ACC112 (cell line): Measurements from ENCODE around the gene CROCC2.
"Not testable (repeated sequence)": the region's sequence is repeated elsewhere in the genome, so short reads cannot be mapped to it uniquely, and the experiment has no call there.

Experiments
- H2AFZ ChIP-seq: fragments of 200-600 bp; sonication (generic); one replicate; pipeline ENCODE4 v1.6.0; 2017; ENCODE audit warnings: antibody characterized with exemption, low read length; ENCODE audit not compliant: unreplicated experiment
- H3K27ac ChIP-seq: fragments of 200-600 bp; sonication (generic); 2 replicates; pipeline ENCODE4 v1.5.1; 2014; ENCODE audit warnings: low read depth, mild to moderate bottlenecking, antibody characterized with exemption, low read length, moderate library complexity
- H3K27me3 ChIP-seq: fragments of 200-600 bp; sonication (generic); 2 replicates; pipeline ENCODE4 v1.6.1; 2014; ENCODE audit warnings: mild to moderate bottlenecking, antibody characterized with exemption, low read length, moderate library complexity, mixed read lengths; ENCODE audit not compliant: insufficient read depth
- H3K36me3 ChIP-seq: fragments of 200-600 bp; sonication (generic); 2 replicates; pipeline ENCODE4 v1.6.1; 2016; ENCODE audit warnings: mild to moderate bottlenecking, antibody characterized with exemption, low read length, moderate library complexity, mixed read lengths; ENCODE audit not compliant: insufficient read depth
- H3K4me1 ChIP-seq: fragments of 200-600 bp; sonication (generic); one replicate; pipeline ENCODE4 v1.6.1; 2016; ENCODE audit warnings: low read length, mixed read lengths; ENCODE audit not compliant: insufficient read depth, unreplicated experiment, control insufficient read depth
- H3K4me3 ChIP-seq: fragments of 200-600 bp; sonication (generic); 2 replicates; pipeline ENCODE4 v1.5.1; 2014; ENCODE audit warnings: mild to moderate bottlenecking, low read depth, low read length
- H3K79me2 ChIP-seq: fragments of 200-600 bp; sonication (generic); one replicate; pipeline ENCODE4 v1.6.0; 2016; ENCODE audit warnings: low read length; ENCODE audit not compliant: control insufficient read depth, unreplicated experiment, insufficient read depth

The CROCC2 gene

GRCh38 chr2:240966906-240967680, 61.0 kb downstream of the CROCC2 start:
- H3K36me3 ChIP-seq: no peaks in the 10 kb centered on the region
- no peaks in the 10 kb centered on the region for H3K4me1 ChIP-seq
- no peak overlapping the region for H2AFZ ChIP-seq
- H3K27ac ChIP-seq: no peak overlapping the region
- H3K79me2 ChIP-seq: no peaks in the 10 kb centered on the region
- no peak overlapping the region for H3K4me3 ChIP-seq
- H3K27me3 ChIP-seq: peaks cover 6% of the 10 kb centered on the region; the same call in 1 of the 2 replicates

- Histone ChIP-seq H3K4me1 (no peaks in the 10 kb centered on the region), H3K4me3 (no peak overlapping the region), H3K36me3 (no peaks in the 10 kb centered on the region), H3K27ac (no peak overlapping the region), H3K79me2 (no peaks in the 10 kb centered on the region), H3K27me3 (peaks cover 14% of the 10 kb centered on the region), H2AFZ (no peak overlapping the region)
Observed at GRCh38 chr2:240967681-240968621, 61.8 kb downstream of the CROCC2 start.

GRCh38 chr2:240968731-240969624, 62.8 kb downstream of the CROCC2 start:
- Histone ChIP-seq H3K79me2 (no peaks in the 10 kb centered on the region), H3K4me3 (no peak overlapping the region), H3K36me3 (no peaks in the 10 kb centered on the region), H3K4me1 (no peaks in the 10 kb centered on the region), H3K27me3 (peaks cover 23% of the 10 kb centered on the region), H3K27ac (no peak overlapping the region), H2AFZ (no peak overlapping the region)

- no peaks in the 10 kb centered on the region for H3K36me3 ChIP-seq
- no peaks in the 10 kb centered on the region for H3K4me1 ChIP-seq
- H3K27me3 ChIP-seq: peaks cover 29% of the 10 kb centered on the region
- no peak overlapping the region for H2AFZ ChIP-seq
- H3K79me2 ChIP-seq: no peaks in the 10 kb centered on the region
- no peak overlapping the region for H3K4me3 ChIP-seq
- H3K27ac ChIP-seq: no peak overlapping the region
Observed at GRCh38 chr2:240970104-240970503, 64.0 kb downstream of the CROCC2 start.

GRCh38 chr2:240970816-240971215, 64.7 kb downstream of the CROCC2 start:
- Histone ChIP-seq H2AFZ (no peak overlapping the region), H3K27me3 (peaks cover 33% of the 10 kb centered on the region), H3K79me2 (no peaks in the 10 kb centered on the region), H3K36me3 (no peaks in the 10 kb centered on the region), H3K4me3 (no peak overlapping the region), H3K4me1 (no peaks in the 10 kb centered on the region), H3K27ac (no peak overlapping the region)

GRCh38 chr2:240972201-240972600, 66.1 kb downstream of the CROCC2 start:
- Histone ChIP-seq H3K27ac (no peak overlapping the region), H3K4me1 (no peaks in the 10 kb centered on the region), H3K27me3 (peaks cover 33% of the 10 kb centered on the region), H2AFZ (no peak overlapping the region), H3K79me2 (no peaks in the 10 kb centered on the region), H3K36me3 (no peaks in the 10 kb centered on the region), H3K4me3 (no peak overlapping the region)

GRCh38 chr2:240972636-240973521, 66.7 kb downstream of the CROCC2 start:
- peaks cover 33% of the 10 kb centered on the region for H3K27me3 ChIP-seq
- no peak overlapping the region for H3K4me3 ChIP-seq
- no peaks in the 10 kb centered on the region for H3K4me1 ChIP-seq
- H2AFZ ChIP-seq: no peak overlapping the region
- H3K79me2 ChIP-seq: no peaks in the 10 kb centered on the region
- no peaks in the 10 kb centered on the region for H3K36me3 ChIP-seq
- no peak overlapping the region for H3K27ac ChIP-seq

GRCh38 chr2:240974771-240975572, 68.8 kb downstream of the CROCC2 start:
- Histone ChIP-seq H2AFZ (no peak overlapping the region), H3K4me1 (no peaks in the 10 kb centered on the region), H3K79me2 (no peaks in the 10 kb centered on the region), H3K4me3 (no peak overlapping the region), H3K27ac (no peak overlapping the region), H3K36me3 (no peaks in the 10 kb centered on the region), H3K27me3 (peaks cover 33% of the 10 kb centered on the region)

GRCh38 chr2:240975903-240976302, 69.8 kb downstream of the CROCC2 start:
- H3K36me3 ChIP-seq, H3K27ac ChIP-seq, H2AFZ ChIP-seq, H3K79me2 ChIP-seq, H3K4me1 ChIP-seq, H3K4me3 ChIP-seq: not testable (repeated sequence)
- H3K27me3 ChIP-seq: peaks cover 33% of the 10 kb centered on the region
